AG04449 (cell line): Measurements from ENCODE around the gene HMGN2.
"Not testable (repeated sequence)": the region's sequence is repeated elsewhere in the genome, so short reads cannot be mapped to it uniquely, and the experiment has no call there.

ENCODE experiments used
- CTCF ChIA-PET: fragments of 350-600 bp; formaldehyde crosslinking; extraction: SDS; loops from one replicate; lab custom pipeline; 2021; ENCODE audit warnings: antibody characterized with exemption; lab: Yijun Ruan, JAX
- POLR2A ChIA-PET: fragments of 400-600, 350-600 bp; formaldehyde crosslinking; extraction: SDS; loops from one replicate; lab custom pipeline; 2020; ENCODE audit warnings: antibody characterized with exemption, inconsistent platforms; lab: Yijun Ruan, JAX
- DNase-seq: peaks from one replicate; pipeline ENCODE4 v3.0.0-alpha.2; 2010; ENCODE audit warnings: low read depth, low spot score
- H3K4me3 ChIP-seq: 2 replicates; pipeline ENCODE4 v1.5.1; 2011; ENCODE audit warnings: low read depth, mild to moderate bottlenecking, control low read depth, low read length
- CTCF ChIP-seq: IDR thresholded peaks from one replicate; pipeline ENCODE4 v1.5.1; 2011; ENCODE audit warnings: mild to moderate bottlenecking, moderate library complexity, low read length, control low read depth, inconsistent platforms; ENCODE audit not compliant: insufficient read depth; ENCODE audit errors: missing control alignments

HMGN2 gene

GRCh38 chr1:26493938-26494337 lies 21.7 kb downstream of the HMGN2 start:
- DNase-seq = no peak
- TF ChIP-seq CTCF = no peak
- POLR2A ChIA-PET = no interaction called here
- H3K4me3 ChIP-seq = no peak overlapping the region
- CTCF ChIA-PET = no interaction called here

- ChIA-PET CTCF (interaction anchor here (0.6 to 5.0 kb wide), 3 partner anchors 7 to 377 kb away, joined by 3 to 50 read pairs (median 5); no protein-coding TSS in a partner anchor), POLR2A (no interaction called here)
- no peak for TF ChIP-seq CTCF
- H3K4me3 ChIP-seq = no peak overlapping the region
- no peak for DNase-seq
Measured at GRCh38 chr1:26496861-26497260, 24.6 kb downstream of the HMGN2 start.

GRCh38 chr1:26498894-26499293 lies 26.7 kb downstream of the HMGN2 start:
- CTCF ChIA-PET = interaction anchor here (1.1 to 5.0 kb wide), 7 partner anchors 9 to 100 kb away, joined by 3 to 50 read pairs (median 5); no protein-coding TSS in a partner anchor
- POLR2A ChIA-PET = no interaction called here
- no peak overlapping the region for H3K4me3 ChIP-seq
- no peak for TF ChIP-seq CTCF
- no peak for DNase-seq

GRCh38 chr1:26500488-26501175 lies 28.4 kb downstream of the HMGN2 start:
- peak overlapping the region; percentile 76 for H3K4me3 ChIP-seq
- no peak for DNase-seq
- ChIA-PET CTCF (interaction anchor here (0.6 to 5.0 kb wide), 35 partner anchors 9 to 385 kb away, joined by 3 to 50 read pairs (median 5); partner anchors contain the start of genes CEP85, HMGN2 and RPS6KA1), POLR2A (interaction anchor here (0.8 to 1.2 kb wide), 5 partner anchors 28 to 367 kb away, joined by 3 to 7 read pairs (median 4); partner anchors contain the start of genes DHDDS and HMGN2)
- no peak for TF ChIP-seq CTCF

- POLR2A ChIA-PET = not testable (repeated sequence)
- CTCF ChIA-PET = interaction anchor here (0.6 to 2.9 kb wide), 5 partner anchors 9 to 278 kb away, joined by 3 to 20 read pairs (median 3); no protein-coding TSS in a partner anchor
Measured at GRCh38 chr1:26510711-26511110, 38.5 kb downstream of the HMGN2 start.

GRCh38 chr1:26515836-26516235 lies 43.6 kb downstream of the HMGN2 start:
- POLR2A ChIA-PET, H3K4me3 ChIP-seq, DNase-seq: not testable (repeated sequence)
- CTCF ChIA-PET = interaction anchor here (2.4 kb wide), 1 partner anchor 16 kb away, joined by 11 read pairs; no protein-coding TSS in a partner anchor

More at GRCh38 chr1:26510711-26511110, 38.5 kb downstream of the HMGN2 start:
- DNase-seq, H3K4me3 ChIP-seq: not testable (repeated sequence)

GRCh38 chr1:26516987-26517765 lies 44.9 kb downstream of the HMGN2 start:
- no peak overlapping the region for H3K4me3 ChIP-seq
- ChIA-PET POLR2A (no interaction called here), CTCF (interaction anchor here (0.6 to 2.4 kb wide), 3 partner anchors 17 to 195 kb away, joined by 3 to 11 read pairs (median 4); no protein-coding TSS in a partner anchor)
- DNase-seq = no peak
- no peak for TF ChIP-seq CTCF
